Measurements from ENCODE around the gene INKA1. TPM values are rescaled to one million over a fixed set of nuclear protein-coding genes. Genes with fewer than 3 reads are reported as not detected.

Gene INKA1
- total and polyA plus RNA-seq, 2 experiments from 2014 or later = 4.3 to 4.4 TPM

- no peaks in the 10 kb centered on the region for H3K36me3 ChIP-seq
- H3K27ac ChIP-seq = no peak overlapping the region
- no peak for DNase-seq (ENCODE audit: low read depth in 1 of 2, low spot score in 1 of 2)
- H3K27me3 ChIP-seq = no peaks in the 10 kb centered on the region
- no peaks in the 10 kb centered on the region for H3K4me1 ChIP-seq (ENCODE audit: low read depth)
- TF ChIP-seq, protein P1, sequence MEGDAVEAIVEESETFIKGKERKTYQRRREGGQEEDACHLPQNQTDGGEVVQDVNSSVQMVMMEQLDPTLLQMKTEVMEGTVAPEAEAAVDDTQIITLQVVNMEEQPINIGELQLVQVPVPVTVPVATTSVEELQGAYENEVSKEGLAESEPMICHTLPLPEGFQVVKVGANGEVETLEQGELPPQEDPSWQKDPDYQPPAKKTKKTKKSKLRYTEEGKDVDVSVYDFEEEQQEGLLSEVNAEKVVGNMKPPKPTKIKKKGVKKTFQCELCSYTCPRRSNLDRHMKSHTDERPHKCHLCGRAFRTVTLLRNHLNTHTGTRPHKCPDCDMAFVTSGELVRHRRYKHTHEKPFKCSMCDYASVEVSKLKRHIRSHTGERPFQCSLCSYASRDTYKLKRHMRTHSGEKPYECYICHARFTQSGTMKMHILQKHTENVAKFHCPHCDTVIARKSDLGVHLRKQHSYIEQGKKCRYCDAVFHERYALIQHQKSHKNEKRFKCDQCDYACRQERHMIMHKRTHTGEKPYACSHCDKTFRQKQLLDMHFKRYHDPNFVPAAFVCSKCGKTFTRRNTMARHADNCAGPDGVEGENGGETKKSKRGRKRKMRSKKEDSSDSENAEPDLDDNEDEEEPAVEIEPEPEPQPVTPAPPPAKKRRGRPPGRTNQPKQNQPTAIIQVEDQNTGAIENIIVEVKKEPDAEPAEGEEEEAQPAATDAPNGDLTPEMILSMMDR (IDR thresholded peaks at IDR 0.05; ENCODE audit: low read depth, low read length) = no peak
- H3K9me3 ChIP-seq (ENCODE audit: low read depth) = no peaks in the 10 kb centered on the region
- no peak overlapping the region for H3K4me3 ChIP-seq
These were observed 39.9 kb downstream of the INKA1 start for GRCh38 chr3:49842843-49843517.

DNA sequence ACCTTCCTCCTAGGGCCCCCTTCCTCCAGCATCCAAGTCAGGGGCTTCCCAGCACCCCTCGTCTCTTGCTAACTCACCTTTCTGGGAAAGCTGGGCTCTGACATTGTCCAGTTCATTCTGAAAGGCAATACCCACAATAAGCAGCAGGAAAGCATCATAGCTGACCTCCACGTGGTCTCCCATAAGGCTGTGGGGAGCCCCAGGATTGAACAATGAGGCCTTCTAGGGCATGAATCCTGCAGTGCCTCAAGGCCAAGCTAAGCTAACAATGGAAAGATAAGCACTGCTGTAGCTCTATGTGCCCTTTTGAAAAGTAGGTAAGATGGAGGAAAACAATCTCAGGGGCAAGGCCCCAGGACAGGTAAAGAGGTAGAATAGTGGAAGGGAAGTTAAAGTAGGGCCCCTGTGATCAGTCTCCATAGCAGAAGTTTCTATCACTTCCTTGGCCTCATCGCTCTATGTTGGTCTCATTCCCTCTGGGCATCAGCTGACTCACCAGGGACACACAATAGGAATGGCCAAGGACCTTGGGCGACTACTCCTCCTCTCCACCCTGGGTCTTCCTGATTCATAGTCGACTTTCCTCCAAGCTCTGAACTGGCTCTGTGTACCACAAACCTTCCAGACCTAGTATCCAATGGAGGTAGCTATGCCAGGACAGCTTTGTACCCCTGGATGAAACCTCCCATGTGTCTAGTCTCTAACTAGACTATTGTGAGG, 41.6 kb downstream of the INKA1 start:
- no peaks in the 10 kb centered on the region for H3K9me3 ChIP-seq (ENCODE audit: low read depth)
- no peak overlapping the region for H3K27ac ChIP-seq
- no peaks in the 10 kb centered on the region for H3K36me3 ChIP-seq
- no peak for DNase-seq (ENCODE audit: low read depth in 1 of 2, low spot score in 1 of 2)
- no peak overlapping the region for H3K4me3 ChIP-seq
- TF ChIP-seq, protein P1 (IDR thresholded peaks at IDR 0.05; ENCODE audit: low read depth, low read length) = no peak
- H3K4me1 ChIP-seq (ENCODE audit: low read depth) = no peaks in the 10 kb centered on the region
- no peaks in the 10 kb centered on the region for H3K27me3 ChIP-seq

DNA sequence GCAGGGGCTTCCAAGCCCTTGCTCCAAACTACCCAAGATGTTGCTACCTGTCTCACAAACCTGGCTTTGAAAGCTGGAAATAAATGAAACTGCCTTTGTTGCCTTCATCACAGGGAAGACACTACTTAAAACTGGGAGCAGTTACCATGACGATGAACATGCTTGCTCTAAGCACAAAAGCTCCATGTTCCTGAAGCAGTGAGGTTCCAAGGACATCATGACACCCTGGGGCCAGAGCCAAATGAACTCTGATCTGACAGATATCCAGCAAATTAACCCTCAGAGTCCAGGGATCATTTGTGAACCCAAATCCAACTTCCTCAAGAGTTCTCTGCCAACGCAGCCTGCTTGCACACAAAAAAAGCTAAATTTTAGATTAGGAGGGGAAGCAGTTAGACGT, 42.6 kb downstream of the INKA1 start:
- TF ChIP-seq, protein P1 (IDR thresholded peaks at IDR 0.05; ENCODE audit: low read depth, low read length) = no peak
- Histone ChIP-seq H3K27ac (no peak overlapping the region), H3K36me3 (no peaks in the 10 kb centered on the region), H3K4me1 (ENCODE audit: low read depth) (no peaks in the 10 kb centered on the region), H3K27me3 (no peaks in the 10 kb centered on the region), H3K4me3 (no peak overlapping the region), H3K9me3 (ENCODE audit: low read depth) (no peaks in the 10 kb centered on the region)
- DNase-seq (ENCODE audit: low read depth in 1 of 2, low spot score in 1 of 2) = no peak

Other genes starting within 250 kb of the INKA1 start
- gene BSN, start 248.8 kb upstream of the INKA1 start, total RNA-seq = 1.9 and 2.1 TPM in 2 replicates
- 1.2 and 1.6 TPM in 2 replicates for gene BSN, start 248.8 kb upstream of the INKA1 start, polyA plus RNA-seq
- 165 and 185 TPM in 2 replicates for gene APEH, start 128.9 kb upstream of the INKA1 start, total RNA-seq
- 216 and 247 TPM in 2 replicates for gene APEH, start 128.9 kb upstream of the INKA1 start, polyA plus RNA-seq
- 41.5 and 48.7 TPM in 2 replicates for gene MST1, start 113.8 kb upstream of the INKA1 start, total RNA-seq
- gene MST1, start 113.8 kb upstream of the INKA1 start, polyA plus RNA-seq = 31.3 and 37.4 TPM in 2 replicates
- 41.7 and 51.1 TPM in 2 replicates for gene RNF123, start 113.7 kb upstream of the INKA1 start, total RNA-seq
- gene RNF123, start 113.7 kb upstream of the INKA1 start, polyA plus RNA-seq = 35.5 and 42.3 TPM in 2 replicates
- 2.3 and 5.2 TPM in 2 replicates for gene AMIGO3, start 83.6 kb upstream of the INKA1 start, total RNA-seq
- gene AMIGO3, start 83.6 kb upstream of the INKA1 start, polyA plus RNA-seq = 0.46 and 2.6 TPM in 2 replicates
- 27.6 and 41.3 TPM in 2 replicates for gene GMPPB, start 79.3 kb upstream of the INKA1 start, total RNA-seq
- 23.9 and 29.3 TPM in 2 replicates for gene GMPPB, start 79.3 kb upstream of the INKA1 start, polyA plus RNA-seq
- gene IP6K1, start 16.7 kb upstream of the INKA1 start, total RNA-seq = 40.3 and 44.4 TPM in 2 replicates
- gene IP6K1, start 16.7 kb upstream of the INKA1 start, polyA plus RNA-seq = 24.4 and 30.1 TPM in 2 replicates
- not detected in 2 replicates for gene CDHR4, start 3.4 kb upstream of the INKA1 start, total RNA-seq
- gene CDHR4, start 3.4 kb upstream of the INKA1 start, polyA plus RNA-seq = 0.27 TPM in 1 of 2 replicates, not detected in the other
- gene UBA7, start 10.7 kb downstream of the INKA1 start, total RNA-seq = 1.5 and 5.4 TPM in 2 replicates
- 1.8 and 4.4 TPM in 2 replicates for gene UBA7, start 10.7 kb downstream of the INKA1 start, polyA plus RNA-seq
- 6.6 and 13.3 TPM in 2 replicates for gene TRAIP, start 53.3 kb downstream of the INKA1 start, total RNA-seq
- gene TRAIP, start 53.3 kb downstream of the INKA1 start, polyA plus RNA-seq = 6.7 and 9.5 TPM in 2 replicates
- 0.09 and 0.32 TPM in 2 replicates for gene CAMKV, start 66.6 kb downstream of the INKA1 start, total RNA-seq
- gene CAMKV, start 66.6 kb downstream of the INKA1 start, polyA plus RNA-seq = 0.34 TPM in 1 of 2 replicates, not detected in the other
- 0.49 and 2.2 TPM in 2 replicates for gene MST1R, start 100.6 kb downstream of the INKA1 start, total RNA-seq
- 2.1 and 3.4 TPM in 2 replicates for gene MST1R, start 100.6 kb downstream of the INKA1 start, polyA plus RNA-seq
- gene MON1A, start 126.5 kb downstream of the INKA1 start, total RNA-seq = 12.8 TPM in 2 replicates
- gene MON1A, start 126.5 kb downstream of the INKA1 start, polyA plus RNA-seq = 13.3 and 19.7 TPM in 2 replicates
- 51.5 and 121 TPM in 2 replicates for gene RBM6, start 136.9 kb downstream of the INKA1 start, total RNA-seq
- 62.7 and 89.4 TPM in 2 replicates for gene RBM6, start 136.9 kb downstream of the INKA1 start, polyA plus RNA-seq